ENCODE results near the gene ME3. TPM values are rescaled to one million over a fixed set of nuclear protein-coding genes. Genes with fewer than 3 reads are reported as not detected.

The ME3 gene
- total RNA-seq, 3 donors from 2014 or later (not counting 1 experiment from before 2014, with no cell fraction given): 5.2 to 7.5 (median 6.9) TPM

DNA sequence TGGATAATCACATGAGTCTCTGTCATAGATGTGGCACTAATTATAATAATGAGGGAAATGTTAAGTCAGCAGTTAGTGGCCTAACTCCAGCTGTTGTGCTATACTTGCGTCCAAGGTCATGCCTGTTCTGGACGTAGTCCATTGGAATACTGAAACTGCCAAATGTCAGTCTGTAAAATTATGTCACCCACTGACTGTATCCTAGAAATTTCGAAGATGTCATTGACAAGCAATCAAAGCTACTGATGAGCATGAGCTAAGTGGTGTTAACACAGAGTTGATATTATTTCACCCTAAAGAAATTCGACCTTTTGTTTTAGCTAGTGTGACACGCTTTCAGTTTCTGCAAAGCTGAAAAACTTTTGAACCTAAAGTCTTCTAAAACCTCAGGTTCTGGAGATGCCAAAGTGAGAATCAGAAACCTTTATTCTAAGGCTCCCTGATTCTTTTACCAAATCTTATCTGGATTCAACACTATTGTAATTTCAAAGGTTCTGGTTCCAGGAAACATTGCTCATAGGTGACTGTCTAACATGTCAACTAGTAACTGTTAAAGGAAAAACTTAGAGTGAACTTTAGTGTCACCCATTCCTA, 14.9 kb upstream of the ME3 start:
- intact Hi-C loops (cut with micrococcal nuclease): no loop called here
- WGBS (ENCODE audit: insufficient coverage): 83% methylated on average over 5 of the region's 5 CpGs
- no peak for DNase-seq
- Histone ChIP-seq H3K4me3 (ENCODE audit: low read length) (no peak overlapping the region), H3K9me3 (ENCODE audit: control insufficient read depth, insufficient read depth, low read length) (no peaks in the 10 kb centered on the region), H3K27ac (ENCODE audit: low read length) (no peak overlapping the region), H3K36me3 (ENCODE audit: control insufficient read depth, insufficient read depth, low read length) (no peaks in the 10 kb centered on the region), H3K4me1 (ENCODE audit: control insufficient read depth, insufficient read depth, low read length) (no peaks in the 10 kb centered on the region), H3K27me3 (ENCODE audit: control insufficient read depth, insufficient read depth, low read length) (no peaks in the 10 kb centered on the region)
- no peak overlapping the region for H3K27ac Mint-ChIP-seq
- H3K4me3 Mint-ChIP-seq: no peak overlapping the region
- H3K4me1 Mint-ChIP-seq: no peaks in the 10 kb centered on the region
- TF ChIP-seq CTCF (IDR thresholded peaks at IDR 0.05): no peak
- no peak for ATAC-seq
- H3K27me3 Mint-ChIP-seq (ENCODE audit: low read depth in 2 of 2): peaks cover 8 to 24% of the 10 kb centered on the region in 2 donors
- no peaks in the 10 kb centered on the region for H3K36me3 Mint-ChIP-seq
- H3K9me3 Mint-ChIP-seq: no peaks in the 10 kb centered on the region

DNA sequence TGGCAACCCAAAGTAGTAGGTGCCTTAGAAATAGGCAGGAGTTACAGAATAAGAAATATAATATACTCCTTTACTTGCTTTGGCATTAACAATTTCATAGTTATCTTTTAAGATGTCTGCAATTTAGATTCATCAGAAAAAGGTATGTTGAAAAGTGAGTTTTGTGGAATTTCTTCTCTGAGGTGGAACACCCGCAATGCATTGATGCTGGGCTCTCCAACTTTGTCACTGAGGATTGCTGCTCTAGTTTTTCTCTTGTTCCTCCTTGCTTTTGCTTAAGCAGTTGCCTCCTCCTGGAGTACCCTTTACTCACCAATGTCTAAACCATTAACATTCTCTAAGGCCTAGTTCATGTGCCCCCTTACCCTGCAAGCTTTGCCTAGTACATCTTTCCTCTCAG, 14.1 kb upstream of the ME3 start:
- Mint-ChIP-seq H3K36me3 (no peaks in the 10 kb centered on the region), H3K4me3 (no peak overlapping the region), H3K9me3 (no peaks in the 10 kb centered on the region), H3K27ac (no peak overlapping the region), H3K27me3 (ENCODE audit: low read depth in 2 of 2) (peaks cover 5 to 16% of the 10 kb centered on the region in 2 donors), H3K4me1 (no peaks in the 10 kb centered on the region)
- WGBS (ENCODE audit: insufficient coverage): 100% methylated on average over 1 of the region's 1 CpG
- no peaks in the 10 kb centered on the region for H3K27me3 ChIP-seq (ENCODE audit: control insufficient read depth, insufficient read depth, low read length)
- no peak for ATAC-seq
- no peak for DNase-seq
- intact Hi-C loops (cut with micrococcal nuclease): no loop called here
- H3K9me3 ChIP-seq (ENCODE audit: control insufficient read depth, insufficient read depth, low read length): no peaks in the 10 kb centered on the region
- no peak overlapping the region for H3K4me3 ChIP-seq (ENCODE audit: low read length)
- no peaks in the 10 kb centered on the region for H3K4me1 ChIP-seq (ENCODE audit: control insufficient read depth, insufficient read depth, low read length)
- no peak overlapping the region for H3K27ac ChIP-seq (ENCODE audit: low read length)
- no peak for TF ChIP-seq CTCF (IDR thresholded peaks at IDR 0.05)
- H3K36me3 ChIP-seq (ENCODE audit: control insufficient read depth, insufficient read depth, low read length): no peaks in the 10 kb centered on the region

DNA sequence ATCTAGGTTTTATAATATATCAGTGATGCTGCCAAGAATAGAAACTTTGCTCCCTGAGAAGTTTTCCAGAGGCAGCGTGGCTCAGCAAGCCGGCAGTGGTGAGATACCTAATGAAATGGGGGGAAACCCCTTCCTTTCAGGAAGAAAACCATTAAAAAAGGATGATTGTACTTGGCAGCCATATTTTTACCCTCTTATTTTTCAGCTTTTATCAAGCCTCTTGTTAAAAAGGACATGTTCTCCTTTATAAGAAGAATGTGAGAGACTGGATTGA, 9.0 kb upstream of the ME3 start:
- H3K4me3 Mint-ChIP-seq: no peak overlapping the region
- no peak for TF ChIP-seq CTCF (IDR thresholded peaks at IDR 0.05)
- DNase-seq (no peak), ATAC-seq (no peak)
- H3K27ac ChIP-seq (ENCODE audit: low read length): no peak overlapping the region
- H3K27me3 ChIP-seq (ENCODE audit: control insufficient read depth, insufficient read depth, low read length): no peaks in the 10 kb centered on the region
- H3K9me3 ChIP-seq (ENCODE audit: control insufficient read depth, insufficient read depth, low read length): no peaks in the 10 kb centered on the region
- no peaks in the 10 kb centered on the region for H3K4me1 ChIP-seq (ENCODE audit: control insufficient read depth, insufficient read depth, low read length)
- 76% methylated on average over 2 of the region's 2 CpGs for WGBS (ENCODE audit: insufficient coverage)
- H3K9me3 Mint-ChIP-seq: no peaks in the 10 kb centered on the region
- H3K27ac Mint-ChIP-seq: no peak overlapping the region
- H3K36me3 ChIP-seq (ENCODE audit: control insufficient read depth, insufficient read depth, low read length): no peaks in the 10 kb centered on the region
- H3K4me3 ChIP-seq (ENCODE audit: low read length): no peak overlapping the region
- no peaks in the 10 kb centered on the region for H3K36me3 Mint-ChIP-seq
- H3K4me1 Mint-ChIP-seq: no peaks in the 10 kb centered on the region
- intact Hi-C loops (cut with micrococcal nuclease): no loop called here
- H3K27me3 Mint-ChIP-seq (ENCODE audit: low read depth in 2 of 2): peaks cover 4 to 6% of the 10 kb centered on the region in 2 donors

DNA sequence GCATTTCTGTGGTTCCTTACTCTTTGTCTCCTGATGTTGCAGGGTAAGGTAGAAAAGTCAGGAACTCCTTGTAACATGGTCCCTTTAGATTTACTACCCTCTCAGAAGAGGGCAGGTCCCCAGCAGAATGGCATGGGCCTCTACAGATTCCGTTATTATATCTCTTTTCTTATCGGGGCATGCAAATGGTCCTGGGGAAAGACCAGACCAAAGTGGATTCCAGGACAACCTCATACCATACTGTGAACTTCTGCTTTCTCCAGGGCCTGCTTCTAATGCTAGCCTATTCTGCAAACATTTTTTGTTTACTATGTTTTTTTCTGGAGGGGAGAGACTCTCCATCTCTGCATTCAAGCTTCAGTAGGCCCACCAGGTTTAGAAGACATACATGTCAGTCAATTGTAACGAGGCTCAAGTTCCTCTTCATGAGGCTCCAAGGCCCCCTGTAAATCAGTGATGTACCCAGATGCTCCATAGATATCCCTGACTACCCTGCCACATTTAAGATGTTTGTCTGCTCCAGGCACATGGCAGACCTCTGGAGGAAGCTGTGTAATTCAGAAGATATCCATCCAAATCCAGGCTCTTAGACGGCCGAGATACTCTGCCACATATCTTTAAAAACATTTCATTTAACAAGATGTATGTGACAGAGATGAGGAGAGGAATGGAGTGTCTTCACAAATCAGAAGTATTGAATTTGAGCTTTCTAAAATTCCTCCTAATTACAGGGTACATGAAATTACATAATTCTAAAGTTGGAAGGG, 8.5 kb upstream of the ME3 start:
- Mint-ChIP-seq H3K27ac (no peak overlapping the region), H3K36me3 (no peaks in the 10 kb centered on the region), H3K4me3 (no peak overlapping the region), H3K4me1 (no peaks in the 10 kb centered on the region), H3K9me3 (no peaks in the 10 kb centered on the region), H3K27me3 (ENCODE audit: low read depth in 2 of 2) (peaks cover 4 to 6% of the 10 kb centered on the region in 2 donors)
- Histone ChIP-seq H3K27me3 (ENCODE audit: control insufficient read depth, insufficient read depth, low read length) (no peaks in the 10 kb centered on the region), H3K4me3 (ENCODE audit: low read length) (no peak overlapping the region), H3K27ac (ENCODE audit: low read length) (no peak overlapping the region), H3K4me1 (ENCODE audit: control insufficient read depth, insufficient read depth, low read length) (no peaks in the 10 kb centered on the region), H3K36me3 (ENCODE audit: control insufficient read depth, insufficient read depth, low read length) (no peaks in the 10 kb centered on the region), H3K9me3 (ENCODE audit: control insufficient read depth, insufficient read depth, low read length) (no peaks in the 10 kb centered on the region)
- no peak for TF ChIP-seq CTCF (IDR thresholded peaks at IDR 0.05)
- DNase-seq (no peak), ATAC-seq (no peak)
- intact Hi-C loops (cut with micrococcal nuclease): no loop called here
- WGBS (ENCODE audit: insufficient coverage): 63% methylated on average over 3 of the region's 5 CpGs
